Colonic mucosa (tissue), 4 donors: ENCODE data around the gene PPIL4. TPM values are rescaled to one million over a fixed set of nuclear protein-coding genes. Genes with fewer than 3 reads are reported as not detected.

Experiments used
- DNase-seq: peaks from one replicate; pipeline ENCODE4 v3.0.0-alpha.2; 2020
- H3K27ac ChIP-seq: fragments of 200-600 bp; one replicate; pipeline ENCODE4 v1.8.0; 2021
- H3K27me3 ChIP-seq: fragments of 200-600 bp; one replicate; pipeline ENCODE4 v1.8.0; 2021
- H3K36me3 ChIP-seq: fragments of 200-600 bp; one replicate; pipeline ENCODE4 v1.8.0; 2021
- H3K4me1 ChIP-seq: fragments of 200-600 bp; one replicate; pipeline ENCODE4 v1.8.0; 2021; ENCODE audit warnings: mild to moderate bottlenecking
- H3K4me3 ChIP-seq: fragments of 200-600 bp; one replicate; pipeline ENCODE4 v1.8.0; 2021
- H3K9ac ChIP-seq, 2 donors: one replicate each; pipeline ENCODE4 v1.7.0; 2013; ENCODE audit warnings: control low read depth in 2 of 2, low read depth in 2 of 2, low read length in 2 of 2
- H3K9me3 ChIP-seq: fragments of 200-600 bp; one replicate; pipeline ENCODE4 v1.8.0; 2021
- CTCF ChIP-seq: fragments of 200-600 bp; IDR thresholded peaks from one replicate; pipeline ENCODE4 v1.8.0; 2022; ENCODE audit warnings: antibody characterized with exemption, mild to moderate bottlenecking
- intact Hi-C: fragments of 100-400 bp; cut with DNase I; formaldehyde crosslinking; loops from one replicate; pipeline ENCODE4 v1.14.1; 2022
- total RNA-seq, 2 donors: library from RNA; stranded (reverse); fragmentation: NEBNext Ultra II Directional in 1 of 2; extraction: Animal tissue kit (Norgen Biotek cat#: 25700) in 1 of 2; gene quantifications; one replicate each; pipeline ENCODE4 v1.2.1, GENCODE V29; 2021
- donor health status: healthy.
- donor health status: DM: no; HTN: no; CAD: no.
- donor health status: DM: no; HTN: no; CAD: no.

The PPIL4 gene
- total RNA-seq, 2 donors from 2014 or later, result 16.0 to 26.8 TPM

- Histone ChIP-seq H3K36me3 (no peaks in the 10 kb centered on the region), H3K4me3 (no peak overlapping the region), H3K9me3 (no peaks in the 10 kb centered on the region), H3K4me1 (no peaks in the 10 kb centered on the region), H3K27ac (no peak overlapping the region), H3K9ac (no peak overlapping the region), H3K27me3 (no peaks in the 10 kb centered on the region)
- intact Hi-C loops, result no loop called here
- DNase-seq, result no peak
- TF ChIP-seq CTCF, result no peak
Measured at GRCh38 chr6:149503872-149504271, 42.0 kb downstream of the PPIL4 start.

- no peaks in the 10 kb centered on the region for H3K9me3 ChIP-seq
- no peak overlapping the region for H3K4me3 ChIP-seq
- DNase-seq, result no peak
- H3K4me1 ChIP-seq, result no peaks in the 10 kb centered on the region
- no peaks in the 10 kb centered on the region for H3K36me3 ChIP-seq
- no peak overlapping the region for H3K9ac ChIP-seq
- intact Hi-C loops, result no loop called here
- H3K27me3 ChIP-seq, result no peaks in the 10 kb centered on the region
- no peak for TF ChIP-seq CTCF
- H3K27ac ChIP-seq, result no peak overlapping the region
Measured at GRCh38 chr6:149503276-149503675, 42.6 kb downstream of the PPIL4 start.

GRCh38 chr6:149501768-149502167 is 44.1 kb downstream of the PPIL4 start:
- Histone ChIP-seq H3K27ac (no peak overlapping the region), H3K9ac (no peak overlapping the region), H3K4me3 (no peak overlapping the region), H3K4me1 (no peaks in the 10 kb centered on the region), H3K9me3 (no peaks in the 10 kb centered on the region), H3K27me3 (no peaks in the 10 kb centered on the region), H3K36me3 (no peaks in the 10 kb centered on the region)
- intact Hi-C loops, result no loop called here
- no peak for TF ChIP-seq CTCF
- no peak for DNase-seq

- intact Hi-C loops, result no loop called here
- H3K4me3 ChIP-seq, result no peak overlapping the region
- no peak overlapping the region for H3K27ac ChIP-seq
- no peak for DNase-seq
- H3K36me3 ChIP-seq, result no peaks in the 10 kb centered on the region
- H3K4me1 ChIP-seq, result no peaks in the 10 kb centered on the region
- no peak overlapping the region for H3K9ac ChIP-seq
- no peaks in the 10 kb centered on the region for H3K27me3 ChIP-seq
- H3K9me3 ChIP-seq, result no peaks in the 10 kb centered on the region
- TF ChIP-seq CTCF, result no peak
Measured at GRCh38 chr6:149501201-149501600, 44.6 kb downstream of the PPIL4 start.

- no peak overlapping the region for H3K27ac ChIP-seq
- no peak for DNase-seq
Measured at GRCh38 chr6:149500096-149500495, 45.7 kb downstream of the PPIL4 start.

More at GRCh38 chr6:149500096-149500495, 45.7 kb downstream of the PPIL4 start:
- no peaks in the 10 kb centered on the region for H3K36me3 ChIP-seq
- no peak for TF ChIP-seq CTCF
- H3K27me3 ChIP-seq, result no peaks in the 10 kb centered on the region
- no peak overlapping the region for H3K9ac ChIP-seq
- no peak overlapping the region for H3K4me3 ChIP-seq
- H3K9me3 ChIP-seq, result no peaks in the 10 kb centered on the region
- intact Hi-C loops, result no loop called here
- H3K4me1 ChIP-seq, result no peaks in the 10 kb centered on the region
